ENCODE measurements around the gene GNAS. TPM values are rescaled to one million over a fixed set of nuclear protein-coding genes. Genes with fewer than 3 reads are reported as not detected.
A peak's percentile ranks its signal among the peaks of the same experiment; 100 is the strongest.

The GNAS gene
- total RNA-seq, 2 experiments from 2014 or later = 912 to 952 TPM

DNA sequence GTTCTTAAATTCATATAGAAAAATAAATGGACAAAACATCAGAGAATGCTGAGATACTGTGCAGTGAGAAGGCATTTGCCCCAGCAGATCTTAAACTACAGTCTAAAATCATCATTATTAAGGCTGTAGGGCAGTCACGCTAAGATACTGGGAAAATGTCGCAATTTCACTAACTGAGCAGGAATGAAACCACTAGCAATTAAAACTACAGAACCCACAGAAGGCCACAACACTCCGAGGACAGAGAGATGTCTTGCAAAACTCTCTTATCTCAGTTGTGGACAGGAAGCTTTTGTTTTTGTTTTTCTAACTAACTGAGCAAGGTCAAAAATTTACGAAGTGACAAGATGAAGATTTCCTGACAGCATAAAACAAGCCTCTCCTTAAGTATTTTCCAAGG, 20.1 kb upstream of the GNAS start:
- ATAC-seq (no peak), DNase-seq (no peak)
- no peak overlapping the region for H3K27ac Mint-ChIP-seq
- peaks cover 4% of the 10 kb centered on the region for H3K36me3 Mint-ChIP-seq (ENCODE audit: low read depth)
- POLR2A ChIA-PET = no interaction called here
- no peaks in the 10 kb centered on the region for H3K9me3 Mint-ChIP-seq (ENCODE audit: insufficient read depth)
- peaks cover 16% of the 10 kb centered on the region for H3K4me1 Mint-ChIP-seq (ENCODE audit: low read depth)
- CTCF ChIA-PET = no interaction called here
- peaks cover 49% of the 10 kb centered on the region for H3K27me3 Mint-ChIP-seq (ENCODE audit: low read depth)
- no peak overlapping the region for H3K4me3 Mint-ChIP-seq

DNA sequence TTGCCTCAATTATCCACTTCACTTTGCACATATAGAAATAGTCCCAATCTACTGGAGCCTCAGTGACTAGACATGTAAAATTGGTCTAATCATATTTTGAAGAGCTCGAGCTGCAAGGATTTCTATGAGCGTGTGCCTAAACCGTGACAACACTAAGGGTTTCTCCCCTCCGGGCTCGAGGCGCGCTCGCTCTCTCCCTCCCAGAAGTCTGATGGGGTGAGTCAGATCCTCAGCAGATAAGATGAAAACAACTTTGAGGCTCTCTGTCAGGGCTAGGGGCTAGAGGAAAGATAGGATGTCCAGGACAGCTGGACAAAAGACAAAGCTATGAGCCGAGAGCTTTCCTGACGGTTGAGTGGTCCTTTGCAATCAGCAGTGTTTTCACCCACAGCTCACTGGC, 18.6 kb upstream of the GNAS start:
- Mint-ChIP-seq H3K27ac (no peak overlapping the region), H3K4me3 (no peak overlapping the region), H3K4me1 (ENCODE audit: low read depth) (peaks cover 28% of the 10 kb centered on the region), H3K9me3 (ENCODE audit: insufficient read depth) (no peaks in the 10 kb centered on the region), H3K27me3 (ENCODE audit: low read depth) (peaks cover 43% of the 10 kb centered on the region), H3K36me3 (ENCODE audit: low read depth) (peaks cover 4% of the 10 kb centered on the region)
- DNase-seq (no peak), ATAC-seq (no peak)
- ChIA-PET POLR2A (no interaction called here), CTCF (no interaction called here)

DNA sequence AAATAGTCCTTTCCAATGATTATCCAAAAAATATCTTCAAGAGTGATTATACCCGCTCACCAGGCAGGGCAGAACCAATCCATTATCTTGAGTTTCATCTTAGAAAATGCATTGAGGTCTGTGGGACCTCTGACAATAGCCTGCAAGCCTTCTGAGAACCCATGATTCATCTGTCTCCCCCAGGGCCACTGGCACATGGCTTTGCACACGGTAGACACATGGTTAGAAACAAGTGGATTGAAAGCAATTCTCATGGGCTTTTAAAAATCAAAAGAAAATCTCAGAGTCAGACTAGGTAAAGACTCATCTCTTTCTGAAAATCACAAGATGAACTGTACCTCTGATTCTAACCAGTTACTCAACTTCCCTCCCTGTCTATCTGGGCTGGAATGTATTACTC, 17.3 kb upstream of the GNAS start:
- CTCF ChIA-PET = no interaction called here

DNA sequence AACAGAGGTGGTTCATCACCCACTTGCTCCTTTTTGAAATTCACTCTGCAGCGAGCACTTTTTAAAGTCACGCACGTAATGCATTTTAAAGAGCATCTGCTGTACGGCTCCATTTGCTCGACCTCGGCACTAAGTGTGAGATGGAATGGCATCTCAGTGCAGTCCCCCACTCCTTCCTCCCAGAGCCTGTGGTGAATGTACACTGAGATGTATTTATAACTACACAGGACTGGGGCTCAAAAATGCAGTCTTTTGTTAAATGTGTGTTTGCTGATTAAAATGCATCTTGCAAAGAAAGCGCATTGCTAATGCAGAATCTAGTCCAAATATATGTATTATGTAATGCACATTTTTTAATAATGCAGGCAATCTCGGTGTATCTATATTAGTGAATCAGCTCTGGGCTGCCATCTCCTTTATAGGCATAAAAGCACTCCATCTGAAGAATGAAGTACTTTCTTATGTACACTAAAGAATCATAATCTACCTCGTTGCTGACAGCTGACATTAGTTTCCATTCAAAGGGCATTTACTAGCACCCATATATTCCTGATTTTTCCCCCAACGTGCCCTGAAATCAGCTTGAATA, 15.8 kb upstream of the GNAS start:
- no peak overlapping the region for H3K4me3 Mint-ChIP-seq
- H3K4me1 Mint-ChIP-seq (ENCODE audit: low read depth) = peaks cover 44% of the 10 kb centered on the region
- H3K27me3 Mint-ChIP-seq (ENCODE audit: low read depth) = peaks cover 60% of the 10 kb centered on the region
- no peak for DNase-seq
- POLR2A ChIA-PET = no interaction called here
- no peak for ATAC-seq
- H3K27ac Mint-ChIP-seq = no peak overlapping the region
- no peaks in the 10 kb centered on the region for H3K9me3 Mint-ChIP-seq (ENCODE audit: insufficient read depth)
- peaks cover 3% of the 10 kb centered on the region for H3K36me3 Mint-ChIP-seq (ENCODE audit: low read depth)
- CTCF ChIA-PET = interaction anchor here (0.6 kb wide), 1 partner anchor 470 kb away, joined by 3 read pairs; no protein-coding TSS in a partner anchor

More for the DNA sequence above, 17.3 kb upstream of the GNAS start:
- no peak overlapping the region for H3K27ac Mint-ChIP-seq
- H3K27me3 Mint-ChIP-seq (ENCODE audit: low read depth) = peaks cover 51% of the 10 kb centered on the region
- no peaks in the 10 kb centered on the region for H3K9me3 Mint-ChIP-seq (ENCODE audit: insufficient read depth)
- DNase-seq (no peak), ATAC-seq (no peak)
- POLR2A ChIA-PET = interaction anchor here (1.0 kb wide), 1 partner anchor 18 kb away, joined by 3 read pairs; no protein-coding TSS in a partner anchor
- no peak overlapping the region for H3K4me3 Mint-ChIP-seq
- H3K4me1 Mint-ChIP-seq (ENCODE audit: low read depth) = peaks cover 40% of the 10 kb centered on the region
- peaks cover 4% of the 10 kb centered on the region for H3K36me3 Mint-ChIP-seq (ENCODE audit: low read depth)

DNA sequence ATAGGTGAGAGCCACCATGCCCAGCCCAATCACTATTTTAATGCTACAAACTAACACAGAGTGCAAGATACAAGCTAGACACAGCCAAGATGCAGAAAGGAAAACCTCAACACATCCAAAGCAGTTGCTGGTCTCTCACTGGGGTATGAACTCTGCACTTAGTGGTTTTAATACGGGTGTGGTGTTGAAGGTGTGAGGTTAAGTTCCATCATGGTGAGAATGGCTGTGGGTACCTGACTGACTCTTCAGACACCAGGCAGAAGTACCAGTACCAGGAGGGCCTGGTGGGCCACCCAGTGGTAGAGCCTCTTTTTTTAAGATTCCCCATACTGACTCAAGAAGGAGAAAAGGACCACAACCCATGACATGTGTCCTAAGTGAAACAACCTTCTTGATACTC, 14.8 kb upstream of the GNAS start:
- Mint-ChIP-seq H3K4me1 (ENCODE audit: low read depth) (peaks cover 52% of the 10 kb centered on the region), H3K36me3 (ENCODE audit: low read depth) (peaks cover 7% of the 10 kb centered on the region), H3K9me3 (ENCODE audit: insufficient read depth) (no peaks in the 10 kb centered on the region), H3K27ac (no peak overlapping the region), H3K4me3 (no peak overlapping the region), H3K27me3 (ENCODE audit: low read depth) (peaks cover 64% of the 10 kb centered on the region)
- peak; percentile 62 for ATAC-seq
- POLR2A ChIA-PET = no interaction called here
- CTCF ChIA-PET = interaction anchor here (1.1 to 4.8 kb wide), 4 partner anchors 19 to 601 kb away, joined by 4 to 46 read pairs (median 15); partner anchors contain the start of gene STX16
- peak; percentile 56 for DNase-seq

DNA sequence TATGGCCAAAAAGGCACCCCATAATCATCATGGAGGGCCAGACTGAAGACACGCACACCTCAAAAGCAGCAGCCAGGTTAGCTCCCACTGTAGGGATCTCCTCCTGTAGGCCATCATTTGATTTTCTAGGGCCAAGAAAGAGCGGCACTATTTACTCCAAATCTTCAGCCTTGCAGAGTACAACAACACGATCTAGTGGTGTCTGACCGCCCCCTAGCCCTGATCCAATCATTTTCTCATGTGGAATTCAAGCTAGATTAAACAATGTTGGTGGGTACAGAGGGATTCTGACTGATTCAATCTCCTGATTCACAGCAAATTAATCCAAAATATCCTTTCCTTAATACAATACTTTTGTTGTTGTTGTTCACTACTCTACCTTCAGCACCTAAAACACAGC, 14.3 kb upstream of the GNAS start:
- ATAC-seq = no peak
- peaks cover 64% of the 10 kb centered on the region for H3K27me3 Mint-ChIP-seq (ENCODE audit: low read depth)

DNA sequence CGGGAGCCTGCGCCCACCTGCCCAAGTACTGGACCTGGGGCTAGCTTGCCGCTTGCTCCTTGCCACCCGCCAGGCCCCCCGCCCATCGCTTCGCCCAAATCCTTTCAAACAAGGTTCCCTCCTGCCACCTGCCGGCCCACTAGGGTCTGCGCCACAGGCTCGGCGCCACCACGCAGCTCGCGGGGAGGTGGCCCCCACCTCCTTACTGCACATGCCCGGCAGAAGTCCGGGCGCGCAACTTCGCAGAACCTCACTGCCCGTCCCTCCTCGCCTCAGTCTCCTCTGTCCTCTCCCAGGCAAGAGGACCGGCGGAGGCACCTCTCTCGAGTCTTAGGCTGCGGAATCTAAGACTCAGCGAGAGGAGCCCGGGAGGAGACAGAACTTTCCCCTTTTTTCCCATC, 13.0 kb upstream of the GNAS start:
- H3K4me3 Mint-ChIP-seq = no peak overlapping the region
- peaks cover 52% of the 10 kb centered on the region for H3K4me1 Mint-ChIP-seq (ENCODE audit: low read depth)
- H3K9me3 Mint-ChIP-seq (ENCODE audit: insufficient read depth) = no peaks in the 10 kb centered on the region
- H3K27ac Mint-ChIP-seq = no peak overlapping the region
- CTCF ChIA-PET = interaction anchor here (0.7 to 4.8 kb wide), 11 partner anchors 9 to 603 kb away, joined by 3 to 46 read pairs (median 4); partner anchors contain the start of gene STX16
- ATAC-seq (peak; percentile 71), DNase-seq (peak; percentile 61)
- peaks cover 67% of the 10 kb centered on the region for H3K27me3 Mint-ChIP-seq (ENCODE audit: low read depth)
- peaks cover 7% of the 10 kb centered on the region for H3K36me3 Mint-ChIP-seq (ENCODE audit: low read depth)
- POLR2A ChIA-PET = interaction anchor here (1.0 kb wide), 1 partner anchor 187 kb away, joined by 3 read pairs; no protein-coding TSS in a partner anchor

More for the DNA sequence above, 14.3 kb upstream of the GNAS start:
- ChIA-PET CTCF (interaction anchor here (1.1 to 4.8 kb wide), 4 partner anchors 20 to 601 kb away, joined by 4 to 46 read pairs (median 15); partner anchors contain the start of gene STX16), POLR2A (no interaction called here)
- H3K4me1 Mint-ChIP-seq (ENCODE audit: low read depth) = peaks cover 52% of the 10 kb centered on the region
- no peaks in the 10 kb centered on the region for H3K9me3 Mint-ChIP-seq (ENCODE audit: insufficient read depth)
- H3K4me3 Mint-ChIP-seq = no peak overlapping the region
- peaks cover 7% of the 10 kb centered on the region for H3K36me3 Mint-ChIP-seq (ENCODE audit: low read depth)
- no peak overlapping the region for H3K27ac Mint-ChIP-seq
- DNase-seq = no peak

DNA sequence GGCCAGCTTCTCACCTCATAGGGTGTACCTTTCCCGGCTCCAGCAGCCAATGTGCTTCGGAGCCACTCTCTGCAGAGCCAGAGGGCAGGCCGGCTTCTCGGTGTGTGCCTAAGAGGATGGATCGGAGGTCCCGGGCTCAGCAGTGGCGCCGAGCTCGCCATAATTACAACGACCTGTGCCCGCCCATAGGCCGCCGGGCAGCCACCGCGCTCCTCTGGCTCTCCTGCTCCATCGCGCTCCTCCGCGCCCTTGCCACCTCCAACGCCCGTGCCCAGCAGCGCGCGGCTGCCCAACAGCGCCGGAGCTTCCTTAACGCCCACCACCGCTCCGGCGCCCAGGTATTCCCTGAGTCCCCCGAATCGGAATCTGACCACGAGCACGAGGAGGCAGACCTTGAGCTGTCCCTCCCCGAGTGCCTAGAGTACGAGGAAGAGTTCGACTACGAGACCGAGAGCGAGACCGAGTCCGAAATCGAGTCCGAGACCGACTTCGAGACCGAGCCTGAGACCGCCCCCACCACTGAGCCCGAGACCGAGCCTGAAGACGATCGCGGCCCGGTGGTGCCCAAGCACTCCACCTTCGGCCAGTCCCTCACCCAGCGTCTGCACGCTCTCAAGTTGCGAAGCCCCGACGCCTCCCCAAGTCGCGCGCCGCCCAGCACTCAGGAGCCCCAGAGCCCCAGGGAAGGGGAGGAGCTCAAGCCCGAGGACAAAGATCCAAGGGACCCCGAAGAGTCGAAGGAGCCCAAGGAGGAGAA, 12.3 kb upstream of the GNAS start:
- H3K9me3 Mint-ChIP-seq (ENCODE audit: insufficient read depth) = no peaks in the 10 kb centered on the region
- H3K36me3 Mint-ChIP-seq (ENCODE audit: low read depth) = peaks cover 7% of the 10 kb centered on the region
- ChIA-PET CTCF (interaction anchor here (0.8 to 4.8 kb wide), 9 partner anchors 26 to 603 kb away, joined by 3 to 46 read pairs (median 3); partner anchors contain the start of gene STX16), POLR2A (interaction anchor here (1.0 kb wide), 1 partner anchor 188 kb away, joined by 3 read pairs; no protein-coding TSS in a partner anchor)
- H3K4me3 Mint-ChIP-seq = peak overlapping the region; percentile 34
- DNase-seq = no peak
- peak; percentile 10 for ATAC-seq
- peaks cover 52% of the 10 kb centered on the region for H3K4me1 Mint-ChIP-seq (ENCODE audit: low read depth)
- H3K27me3 Mint-ChIP-seq (ENCODE audit: low read depth) = peaks cover 69% of the 10 kb centered on the region
- no peak overlapping the region for H3K27ac Mint-ChIP-seq

DNA sequence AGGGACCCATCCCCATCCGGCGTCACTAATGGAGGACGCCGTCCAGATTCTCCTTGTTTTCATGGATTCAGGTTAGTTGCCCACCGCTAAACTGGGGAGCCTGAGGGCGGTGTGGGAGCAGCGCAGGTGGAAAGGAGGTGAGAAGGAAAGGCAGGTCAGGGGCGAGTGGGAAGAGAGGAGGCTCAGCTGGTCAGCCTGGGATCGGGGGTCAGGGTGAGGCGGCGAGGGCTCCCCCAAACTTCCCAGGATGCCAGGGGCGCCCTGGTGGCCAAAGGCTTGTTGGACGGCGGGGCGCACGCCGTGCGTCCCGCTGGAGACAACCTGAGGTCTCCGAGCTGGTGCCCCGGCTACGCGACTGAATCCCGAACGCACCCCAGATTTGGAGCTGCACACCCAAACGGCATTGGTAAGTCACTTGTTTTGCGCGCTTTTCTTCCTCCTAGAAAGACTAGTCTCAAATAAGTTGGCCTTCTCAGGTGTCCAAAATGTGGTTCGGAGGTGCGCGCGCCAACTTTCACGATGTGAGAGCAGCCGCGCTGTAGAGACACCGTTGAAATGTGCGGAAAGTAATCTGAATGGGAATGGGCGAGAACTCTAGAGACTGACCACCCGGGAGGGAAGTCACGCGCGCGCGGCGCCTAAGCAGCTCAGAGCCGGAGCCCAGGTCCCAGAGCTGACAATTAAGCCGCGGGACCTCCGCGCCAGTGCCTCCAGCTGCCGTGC, 11.5 kb upstream of the GNAS start:
- POLR2A ChIA-PET = no interaction called here
- DNase-seq = no peak
- Mint-ChIP-seq H3K36me3 (ENCODE audit: low read depth) (peaks cover 7% of the 10 kb centered on the region), H3K4me3 (no peak overlapping the region), H3K27me3 (ENCODE audit: low read depth) (peaks cover 65% of the 10 kb centered on the region), H3K9me3 (ENCODE audit: insufficient read depth) (no peaks in the 10 kb centered on the region), H3K27ac (no peak overlapping the region), H3K4me1 (ENCODE audit: low read depth) (peaks cover 46% of the 10 kb centered on the region)
- CTCF ChIA-PET = interaction anchor here (0.9 to 4.8 kb wide), 3 partner anchors 182 to 360 kb away, joined by 3 to 46 read pairs (median 14); partner anchors contain the start of gene STX16
- ATAC-seq = no peak

DNA sequence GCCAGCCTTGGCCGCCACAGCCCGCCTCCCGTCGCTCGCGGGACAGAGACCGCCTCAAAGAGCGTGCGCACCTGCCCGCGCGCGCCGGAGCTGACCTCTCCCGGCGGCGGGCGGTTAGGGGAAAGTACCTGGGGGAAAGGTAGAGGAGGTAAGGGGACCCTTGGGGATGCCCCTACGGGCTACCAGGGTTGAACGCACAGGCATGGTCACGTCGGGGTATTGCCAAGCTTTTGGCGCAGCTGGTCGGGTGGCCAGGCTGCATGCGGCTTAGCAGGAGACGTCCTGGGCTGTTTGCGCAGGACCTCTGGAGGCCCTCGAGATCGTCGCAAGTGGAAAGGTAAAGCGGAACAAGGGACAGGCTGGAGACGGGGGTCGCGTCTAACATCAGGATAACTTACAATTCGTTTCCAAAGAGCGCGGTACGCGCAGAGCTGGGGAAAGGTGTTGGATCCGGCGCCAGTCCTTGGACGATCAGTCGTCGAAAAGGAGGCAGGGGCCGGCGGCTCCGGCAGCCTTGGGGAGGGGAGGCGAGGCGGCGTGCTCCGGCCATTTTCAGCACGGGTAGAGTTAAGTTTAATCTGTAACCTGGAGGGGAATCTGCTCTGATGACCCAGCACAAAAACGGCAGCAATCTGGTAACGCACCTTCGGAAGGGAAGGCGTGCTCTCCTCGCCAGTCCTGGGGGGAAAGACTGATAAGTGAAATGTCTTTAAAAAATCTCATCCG, 10.8 kb upstream of the GNAS start:
- CTCF ChIA-PET = interaction anchor here (0.9 to 4.8 kb wide), 2 partner anchors 192 to 361 kb away, joined by 3 to 46 read pairs; partner anchors contain the start of gene STX16
- DNase-seq (no peak), ATAC-seq (no peak)
- Mint-ChIP-seq H3K36me3 (ENCODE audit: low read depth) (peaks cover 7% of the 10 kb centered on the region), H3K27ac (no peak overlapping the region), H3K4me1 (ENCODE audit: low read depth) (peaks cover 45% of the 10 kb centered on the region), H3K4me3 (no peak overlapping the region), H3K9me3 (ENCODE audit: insufficient read depth) (no peaks in the 10 kb centered on the region), H3K27me3 (ENCODE audit: low read depth) (peaks cover 62% of the 10 kb centered on the region)
- POLR2A ChIA-PET = no interaction called here

DNA sequence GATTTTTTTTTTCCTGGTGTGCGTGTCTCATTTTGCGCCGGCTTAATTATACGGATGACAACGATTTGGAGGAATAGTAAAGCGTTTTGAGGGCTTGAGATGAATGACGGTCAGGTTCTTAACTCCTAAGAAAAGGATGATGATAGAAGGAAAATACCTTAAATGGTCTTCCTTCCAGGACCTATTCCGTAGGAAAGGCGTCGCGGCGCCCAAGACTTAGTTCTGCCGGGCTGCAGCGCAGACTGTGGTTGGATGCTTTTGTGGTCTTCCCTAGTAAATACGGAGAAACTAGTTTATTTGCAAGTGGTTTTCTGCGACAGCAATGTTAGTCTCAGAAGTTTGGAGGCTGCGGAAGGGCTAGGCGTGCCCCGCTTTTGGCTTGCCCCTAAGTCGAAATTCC, 10.2 kb upstream of the GNAS start:
- Mint-ChIP-seq H3K4me3 (no peak overlapping the region), H3K4me1 (ENCODE audit: low read depth) (peaks cover 45% of the 10 kb centered on the region), H3K36me3 (ENCODE audit: low read depth) (peaks cover 7% of the 10 kb centered on the region), H3K27me3 (ENCODE audit: low read depth) (peaks cover 67% of the 10 kb centered on the region), H3K27ac (no peak overlapping the region), H3K9me3 (ENCODE audit: insufficient read depth) (no peaks in the 10 kb centered on the region)
- ATAC-seq (no peak), DNase-seq (no peak)
- ChIA-PET POLR2A (no interaction called here), CTCF (interaction anchor here (1.8 kb wide), 1 partner anchor 191 kb away, joined by 6 read pairs; the partner anchor contains the start of gene STX16)
